Activated CD8-positive, alpha-beta memory T cell treated with anti-CD3 and anti-CD28 coated beads for 48 hours (primary cell): ENCODE results near the gene STXBP6.

Source experiments
- DNase-seq, 3 experiments: peaks; one replicate each; pipeline ENCODE4 v3.0.0-alpha.2; 2020; ENCODE audit warnings: low read depth in 2 of 3, low spot score in 2 of 3

Gene STXBP6

DNA sequence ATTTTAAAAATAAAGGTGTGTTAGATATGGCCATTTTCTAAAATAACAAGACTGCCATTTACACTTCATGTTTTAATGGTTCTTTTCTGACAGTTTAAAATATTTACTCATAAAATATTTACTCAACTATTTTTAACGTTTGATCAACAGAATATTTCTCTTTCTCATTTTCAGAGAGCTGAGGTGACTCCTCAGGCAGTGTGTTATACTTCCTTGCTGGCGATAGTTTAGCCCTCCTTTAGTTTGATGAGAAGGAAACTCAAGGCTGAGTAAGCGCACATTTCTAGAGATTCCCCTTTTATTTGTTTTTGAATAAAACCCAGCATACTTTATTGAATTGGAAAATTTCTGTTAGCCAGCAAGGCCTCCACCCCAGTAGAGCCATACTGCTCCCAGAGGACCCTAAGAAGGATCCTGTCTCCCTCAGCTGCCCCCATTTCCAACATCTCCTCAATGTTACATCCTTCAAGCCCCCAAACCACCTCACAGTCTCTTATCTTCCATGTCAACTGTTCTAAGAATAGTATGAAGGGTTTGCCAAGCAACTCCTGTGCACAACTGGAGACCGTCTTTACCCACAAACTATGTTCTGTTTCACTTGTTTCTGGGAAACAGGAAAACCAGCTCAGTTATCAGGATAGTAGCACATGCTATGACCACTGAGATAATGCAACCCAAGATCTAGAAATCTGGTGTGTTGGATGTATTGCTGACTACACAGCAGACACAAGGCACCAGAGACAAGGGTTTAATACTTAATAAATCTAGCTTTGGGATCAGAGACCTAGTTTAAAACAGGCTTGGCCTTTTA lies 129.5 kb downstream of the STXBP6 start:
- DNase-seq: no peak

DNA sequence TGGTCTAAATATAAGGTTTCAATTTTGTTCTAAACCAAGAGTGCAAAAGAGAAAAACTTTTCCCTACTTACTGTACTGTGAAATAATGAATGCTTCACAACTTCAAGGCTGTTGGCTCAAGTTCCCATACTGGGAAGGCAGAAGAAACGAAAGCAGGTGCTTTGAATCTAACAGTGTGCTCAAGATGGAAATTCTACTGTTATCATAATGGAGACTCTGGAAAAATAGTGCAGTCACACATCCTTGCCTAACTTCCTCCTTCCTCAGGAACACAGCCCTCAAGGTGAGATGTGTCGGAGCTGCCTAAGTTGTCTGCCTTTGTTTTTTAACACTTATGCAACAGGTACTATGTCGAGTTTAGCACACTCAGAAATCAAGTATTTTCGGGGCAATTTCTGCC lies 131.1 kb downstream of the STXBP6 start:
- DNase-seq: no peak

DNA sequence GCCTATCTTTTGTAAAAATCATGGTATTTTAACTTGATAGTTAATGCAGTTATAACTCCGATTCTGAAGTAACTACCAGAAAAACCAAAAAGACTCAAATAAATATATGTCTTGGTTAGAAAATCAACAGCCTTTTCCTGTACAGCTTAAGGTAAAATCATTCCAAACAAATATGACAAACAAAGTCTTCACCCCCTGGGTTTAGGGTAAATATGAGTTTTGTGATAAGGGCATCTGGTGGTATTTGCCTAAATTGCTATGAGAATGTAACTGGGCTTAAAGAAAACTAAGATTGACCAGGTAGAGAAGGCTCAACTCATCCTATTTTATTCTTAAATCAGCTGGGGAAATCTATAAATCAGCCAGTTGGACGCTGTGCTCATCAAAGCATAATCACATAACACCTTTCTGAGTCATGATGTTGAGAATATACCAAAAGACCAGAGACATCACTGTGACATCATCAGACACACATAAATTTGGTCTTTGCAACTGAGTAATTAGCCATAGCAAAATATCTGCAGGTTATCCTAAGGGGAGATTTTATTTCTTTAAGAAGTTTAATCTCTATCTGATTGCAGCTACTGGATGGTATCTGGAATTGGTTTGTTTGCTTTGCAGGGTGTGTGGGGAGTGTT lies 133.9 kb downstream of the STXBP6 start:
- no peak for DNase-seq

DNA sequence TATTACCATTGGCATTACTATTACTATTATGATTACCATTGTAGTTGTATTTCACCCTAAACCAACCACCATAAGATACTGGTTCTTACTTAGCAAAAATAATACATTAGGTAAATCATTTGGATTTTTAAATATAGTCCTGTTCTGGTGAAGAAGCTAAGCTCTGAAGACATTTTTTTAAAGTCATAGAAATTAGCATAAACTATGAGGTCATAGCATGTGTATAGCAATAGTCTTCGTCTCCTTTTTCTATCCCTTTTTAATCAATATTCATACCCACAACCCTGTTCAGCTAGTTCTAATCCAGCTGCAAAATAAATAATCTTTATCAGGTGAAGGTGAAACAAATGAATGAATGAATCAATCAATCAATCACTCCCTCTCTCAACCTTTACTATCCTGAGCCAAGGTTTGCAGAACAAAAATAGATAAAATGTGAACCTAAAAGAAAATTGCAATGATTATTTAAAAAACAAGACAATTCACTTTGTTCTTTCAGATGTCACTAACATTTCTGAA lies 134.5 kb downstream of the STXBP6 start:
- DNase-seq: no peak

DNA sequence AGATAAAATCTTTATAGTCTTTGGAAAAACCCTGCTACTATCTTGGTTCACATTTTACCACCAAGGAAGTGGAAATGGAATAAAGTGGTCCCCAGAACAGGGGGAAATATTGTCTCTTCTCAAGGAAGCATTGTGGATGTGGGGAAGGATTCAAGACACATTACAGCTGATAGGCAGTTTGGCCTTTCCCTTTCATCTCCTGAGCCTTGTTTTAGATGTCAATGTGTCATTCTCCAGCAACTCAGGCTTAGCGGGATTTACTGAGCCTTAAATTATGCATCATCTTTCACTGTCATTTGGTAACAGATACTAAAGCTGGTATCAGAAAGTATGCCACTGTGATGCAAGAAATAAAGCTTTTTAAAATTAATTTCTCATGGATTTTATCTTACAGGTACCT lies 136.2 kb downstream of the STXBP6 start:
- DNase-seq: no peak

DNA sequence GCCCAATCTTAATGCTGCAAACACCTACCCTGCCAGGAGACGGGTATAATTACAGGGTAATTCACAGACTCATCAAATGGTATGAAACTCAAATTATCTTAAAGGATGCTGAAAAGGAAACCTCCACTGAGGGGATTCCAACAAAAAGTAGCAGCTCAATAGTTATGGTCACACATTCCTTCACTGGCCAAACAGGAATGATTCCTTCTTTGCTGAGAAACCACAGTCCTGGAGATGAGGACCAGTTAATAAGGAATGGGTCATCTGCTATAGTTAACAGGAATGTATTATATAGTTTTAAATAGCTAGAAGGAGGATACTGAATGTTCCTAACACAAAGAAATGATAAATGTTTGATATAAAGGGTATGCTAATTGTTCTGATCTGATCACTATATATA lies 136.9 kb downstream of the STXBP6 start:
- DNase-seq: no peak

DNA sequence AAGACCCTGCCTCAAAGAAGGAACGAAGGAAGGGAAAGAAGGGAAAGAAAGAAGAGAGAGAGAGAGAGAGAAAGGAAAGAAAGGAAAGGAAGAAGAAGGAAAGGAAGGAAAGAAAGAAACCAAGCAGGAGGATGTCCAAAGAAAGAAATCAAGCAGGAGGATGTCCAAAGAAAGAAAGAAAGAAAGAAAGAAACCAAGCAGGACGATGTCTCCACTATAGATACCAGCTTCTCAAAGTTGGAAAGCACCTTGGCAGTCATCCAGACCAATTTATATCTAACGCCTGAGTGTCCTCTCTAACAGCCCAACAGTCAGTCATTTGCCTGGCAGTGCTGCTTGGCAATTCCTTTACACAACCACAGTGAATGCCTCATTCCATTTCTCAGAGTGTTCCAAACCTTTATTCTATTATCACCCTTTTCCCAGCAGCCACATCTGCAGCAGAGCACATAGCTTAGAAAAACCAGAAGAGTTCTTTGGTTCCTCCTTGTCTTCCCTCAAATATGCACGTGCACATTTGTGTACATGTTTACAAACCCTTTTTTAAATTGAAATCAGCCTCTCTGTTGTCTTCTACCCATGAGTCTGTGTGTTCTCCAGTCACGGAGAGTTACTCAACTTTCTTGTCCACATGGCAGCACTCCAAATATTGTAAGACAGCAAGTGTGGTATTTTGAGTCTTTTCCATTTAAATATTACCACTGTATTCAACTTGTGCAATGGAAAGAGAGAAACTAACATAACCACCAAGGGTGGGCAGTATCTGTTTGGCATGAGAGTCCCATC lies 138.4 kb downstream of the STXBP6 start:
- DNase-seq: no peak

DNA sequence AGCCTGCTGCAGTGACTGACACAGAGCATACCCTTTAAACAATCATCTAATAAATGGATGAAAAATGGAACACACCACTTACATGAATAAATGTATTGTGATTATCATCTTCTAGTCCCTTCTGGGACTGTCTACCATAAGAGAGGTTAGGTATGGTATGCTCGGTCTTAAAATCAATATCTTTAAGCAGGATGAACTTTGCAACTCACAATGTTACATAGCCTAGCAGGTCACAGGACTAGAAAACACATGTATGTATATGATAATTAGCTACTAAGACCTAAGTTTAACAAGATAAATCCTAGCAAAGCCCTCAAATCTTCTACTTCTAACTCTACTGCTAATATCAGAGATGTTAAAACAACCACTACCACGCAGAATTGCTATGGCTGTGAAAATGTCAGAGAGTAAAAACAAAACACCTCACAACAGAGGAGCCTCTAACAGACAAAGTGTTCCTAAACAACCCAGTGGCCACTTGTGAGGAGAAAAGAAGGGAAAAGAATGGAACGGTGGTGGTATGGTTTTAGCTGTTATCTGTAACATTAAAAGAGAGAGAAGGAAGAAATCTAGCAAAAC lies 139.4 kb downstream of the STXBP6 start:
- no peak for DNase-seq

DNA sequence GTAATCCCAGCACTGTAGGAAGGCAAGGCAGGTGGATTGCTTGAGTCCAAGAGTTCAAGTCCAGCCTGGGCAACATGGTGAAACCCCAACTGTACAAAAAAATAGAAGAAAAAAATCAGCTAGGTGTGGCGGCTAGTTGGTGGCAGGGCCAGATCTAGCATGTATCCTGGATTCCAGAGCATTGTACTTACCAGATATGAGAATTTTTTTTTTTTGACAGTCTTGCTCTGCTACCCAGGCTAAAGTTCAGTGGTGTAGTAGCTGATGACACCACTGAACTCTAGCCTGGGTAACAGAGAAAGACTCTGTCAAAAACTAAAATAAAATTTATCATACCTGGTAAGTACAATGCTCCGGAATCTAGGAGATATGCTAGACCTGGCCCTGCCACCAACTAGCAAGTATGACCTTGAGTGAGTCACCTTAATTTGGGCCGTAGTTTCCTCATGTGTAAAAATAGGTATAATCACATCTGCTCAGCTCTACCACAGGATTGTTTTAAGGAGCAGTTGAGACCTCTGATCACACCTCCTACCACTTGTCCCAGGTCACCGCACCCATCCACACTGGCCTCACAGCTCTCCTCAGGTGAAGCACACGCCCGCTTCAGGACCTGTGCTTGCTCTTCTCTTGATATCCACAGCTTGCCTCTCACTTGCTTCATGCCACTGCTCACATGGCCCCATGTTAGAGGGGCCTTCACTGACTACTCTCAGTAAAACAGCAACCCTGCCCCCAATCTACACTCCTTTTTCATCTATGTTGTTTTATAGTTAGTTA lies 140.2 kb downstream of the STXBP6 start:
- no peak for DNase-seq

DNA sequence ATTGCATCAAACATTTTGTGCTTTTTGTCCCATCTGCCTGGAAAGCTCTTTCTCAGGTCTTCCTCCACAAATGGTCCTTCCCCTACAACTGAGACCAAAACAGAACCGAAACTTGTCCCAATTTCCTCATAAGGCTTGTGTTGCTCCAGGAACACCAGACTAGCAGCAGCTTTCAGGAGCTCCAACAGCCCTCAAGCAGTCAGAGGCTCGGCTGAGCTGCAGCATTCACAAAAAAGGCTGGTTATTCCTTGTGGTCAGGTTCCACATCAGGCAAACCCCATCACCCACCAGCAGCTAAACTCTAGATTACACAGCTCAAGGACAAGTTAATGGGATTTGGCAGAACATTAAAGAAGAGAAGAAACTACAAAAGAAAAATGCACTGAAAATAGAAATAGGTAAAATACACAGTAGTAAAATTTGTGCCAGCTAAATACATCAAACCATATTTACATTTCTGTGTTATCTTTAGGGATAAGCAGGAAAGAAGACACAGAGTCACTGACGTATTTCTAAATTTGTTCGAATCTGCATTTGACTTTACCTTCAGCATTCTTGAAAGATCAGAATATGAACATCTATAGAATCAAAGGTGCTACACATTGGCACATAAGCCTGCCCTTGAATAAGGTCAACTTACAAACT lies 141.2 kb downstream of the STXBP6 start:
- no peak for DNase-seq

DNA sequence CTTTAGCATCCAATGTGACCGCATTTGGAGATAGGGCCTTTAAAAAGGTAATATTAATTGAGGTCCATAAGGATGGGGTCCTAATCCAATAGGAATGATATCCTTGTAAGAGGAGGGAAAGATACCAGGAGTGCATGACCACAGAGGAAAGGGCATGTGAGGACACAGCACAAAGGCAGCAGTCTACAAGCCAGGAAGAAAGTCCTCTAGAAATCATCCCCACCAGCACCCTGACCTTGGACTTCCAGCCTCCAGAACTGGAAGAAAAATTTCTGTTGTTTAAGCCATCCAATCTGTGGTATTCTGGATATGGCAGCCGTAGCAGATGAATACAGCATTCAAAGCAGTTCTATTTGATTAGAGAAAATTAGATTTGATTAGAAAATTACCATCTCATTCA lies 145.4 kb downstream of the STXBP6 start:
- no peak for DNase-seq

DNA sequence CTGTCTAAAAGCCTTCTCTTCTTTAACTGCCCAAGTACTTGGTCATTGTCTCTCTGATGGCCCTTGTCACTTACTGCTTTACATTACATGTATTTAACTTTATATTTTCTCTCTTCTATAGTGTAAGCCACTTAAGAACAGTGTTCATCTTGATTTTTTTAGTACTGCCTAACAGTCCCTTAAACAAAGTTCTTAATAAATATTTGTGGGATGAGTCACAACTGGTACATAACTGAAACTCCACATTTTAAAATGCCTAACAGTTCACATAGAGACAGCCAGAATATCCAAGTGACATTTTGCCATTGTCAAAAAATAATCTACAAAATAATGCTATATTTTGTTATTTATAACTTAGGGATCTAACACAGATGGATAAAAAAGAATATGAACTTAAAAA lies 146.6 kb downstream of the STXBP6 start:
- DNase-seq: no peak

DNA sequence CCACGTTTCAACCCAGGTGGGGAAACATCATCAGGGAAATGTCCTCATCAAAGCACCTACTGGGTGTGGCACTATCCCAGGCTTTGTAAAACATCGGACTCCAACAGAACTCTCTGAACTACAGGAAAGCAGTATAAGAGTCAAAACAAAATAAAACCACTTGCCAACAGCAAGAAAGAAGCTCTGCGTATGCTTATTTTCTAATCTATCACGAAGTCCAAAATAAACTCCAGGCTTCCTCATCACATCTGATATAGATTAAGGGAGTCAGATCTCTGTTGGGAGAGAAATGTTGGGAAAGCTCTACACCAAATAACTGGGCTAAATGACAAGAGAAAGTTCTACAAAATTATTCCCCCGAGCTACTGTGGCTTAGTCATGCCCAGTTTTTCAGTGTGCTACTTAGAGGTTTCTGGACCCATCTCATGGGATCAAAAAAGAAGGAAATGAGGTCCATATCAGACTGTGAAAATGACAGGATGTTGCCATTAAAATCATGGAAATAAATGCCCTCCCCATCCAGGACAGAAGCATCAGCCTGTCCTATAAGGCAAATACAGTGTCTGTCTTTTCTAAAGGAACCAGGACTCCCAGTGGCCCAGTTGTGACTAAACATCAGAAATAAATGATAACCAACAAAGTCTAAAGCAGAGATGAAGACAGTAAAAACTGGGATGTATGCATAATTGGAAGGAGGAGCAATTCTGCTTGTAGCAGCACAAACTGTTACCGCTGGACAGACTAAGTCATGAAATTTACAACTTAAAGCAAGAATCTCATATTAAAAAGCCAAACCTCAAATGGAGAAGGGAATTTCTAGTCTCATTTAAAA lies 149.5 kb downstream of the STXBP6 start:
- DNase-seq: no peak

DNA sequence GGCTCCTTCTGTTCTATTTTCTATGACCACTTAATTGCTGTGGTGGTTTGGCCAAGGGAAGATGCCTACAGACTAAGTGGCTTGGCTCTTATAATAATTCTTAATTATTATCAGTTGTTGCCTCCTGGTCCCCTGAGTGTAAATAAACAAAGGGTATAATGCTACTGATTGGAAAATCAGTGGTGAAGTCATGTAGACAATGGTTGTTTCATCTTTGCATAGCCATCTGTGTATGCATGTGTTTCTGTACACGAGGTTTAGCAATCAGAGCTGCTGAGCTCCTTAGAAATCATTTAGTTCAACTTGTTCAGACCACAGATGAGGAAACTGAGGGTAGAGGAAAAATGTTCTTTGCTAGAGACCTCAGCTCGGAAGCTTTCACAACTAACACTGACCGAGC lies 152.2 kb downstream of the STXBP6 start:
- DNase-seq: no peak

DNA sequence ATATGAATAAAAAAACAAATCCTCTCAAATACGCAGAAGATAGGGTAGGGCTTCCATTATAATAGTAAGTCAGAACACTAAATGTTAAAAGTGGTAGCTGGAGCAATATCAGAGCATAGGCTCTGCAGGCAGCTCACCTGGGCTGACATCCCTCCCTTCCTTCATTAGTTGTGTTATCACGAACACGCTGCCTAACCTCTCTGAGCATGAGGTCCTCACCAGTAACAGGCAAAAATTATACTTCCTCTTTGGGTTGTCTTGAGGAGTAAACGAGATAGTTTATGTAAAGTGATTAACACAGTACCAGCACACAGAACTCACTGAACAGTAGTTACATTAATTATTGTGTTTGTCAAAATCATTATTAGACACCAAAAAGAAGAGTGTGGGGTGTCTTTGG lies 154.3 kb downstream of the STXBP6 start:
- DNase-seq: no peak

DNA sequence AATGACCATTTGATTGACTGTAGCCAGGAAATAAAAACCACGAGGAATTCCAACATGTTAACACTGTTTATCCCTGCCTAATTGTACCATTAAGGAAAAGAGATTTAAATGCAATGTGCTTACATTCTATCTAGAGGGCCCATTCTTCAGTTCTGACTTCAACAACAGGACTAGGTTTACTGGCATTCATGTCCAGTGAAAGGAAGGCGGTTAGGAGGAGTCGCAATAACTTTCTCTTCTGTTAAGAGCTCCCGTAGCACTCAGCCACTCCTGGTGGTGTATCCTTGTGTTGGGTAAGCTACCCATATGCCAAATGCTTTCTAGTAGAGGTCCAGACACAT lies 154.7 kb downstream of the STXBP6 start:
- DNase-seq: no peak

DNA sequence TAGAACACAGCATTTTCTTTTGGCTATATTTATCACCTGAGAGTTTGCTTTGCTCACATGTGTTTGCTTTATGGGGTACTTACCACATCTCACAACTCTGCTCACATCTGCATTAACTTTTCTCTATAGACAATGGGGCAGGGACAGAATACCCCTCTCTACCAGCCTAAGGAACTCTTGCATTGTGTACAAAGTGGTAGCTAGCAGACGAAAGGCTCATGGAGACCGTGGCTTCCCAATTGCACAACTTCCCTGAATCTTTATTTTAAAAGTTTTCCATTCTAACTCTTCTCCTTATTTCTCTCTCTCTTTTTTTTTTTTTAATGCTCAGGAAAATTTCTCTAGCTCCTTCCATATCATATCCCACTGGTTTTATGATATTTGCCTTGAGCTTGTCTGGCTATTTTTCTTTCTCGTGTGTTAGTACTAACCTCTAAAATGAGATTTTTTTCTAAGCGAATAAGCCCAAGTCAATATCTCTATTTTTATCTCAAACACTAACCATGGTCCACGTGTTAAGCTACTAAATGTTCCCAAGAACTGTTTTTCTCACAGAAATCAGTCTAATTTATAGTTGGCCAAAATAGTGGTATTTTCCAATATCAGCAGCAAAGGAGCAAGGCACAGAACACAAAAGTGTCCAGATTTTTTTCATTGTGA lies 155.2 kb downstream of the STXBP6 start:
- no peak for DNase-seq

DNA sequence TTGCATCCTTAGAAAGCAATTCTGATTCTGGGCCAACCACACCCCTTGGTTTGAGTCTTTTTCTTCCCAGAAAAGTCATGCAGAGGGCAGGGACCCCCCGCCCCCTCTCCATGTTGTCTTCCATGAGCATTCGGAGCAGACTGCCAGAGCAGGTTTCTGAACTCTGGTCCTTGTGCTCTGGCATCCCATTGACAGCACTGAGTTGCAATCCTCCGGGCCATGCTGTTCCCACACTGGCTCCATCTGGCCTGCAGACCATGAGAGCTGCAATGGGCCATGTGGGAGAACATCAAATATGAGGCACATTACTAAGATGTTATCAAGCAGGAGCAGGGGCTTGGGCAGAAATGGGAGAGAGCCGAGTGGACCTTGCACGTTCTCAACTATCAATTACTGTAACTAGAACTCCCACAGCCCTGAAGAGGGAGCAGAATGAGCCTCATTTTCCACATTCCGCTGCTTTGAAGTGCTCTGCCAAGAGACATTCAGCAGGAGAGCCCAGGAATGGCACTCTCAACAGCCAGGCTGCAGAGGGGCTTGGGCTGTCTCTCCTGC lies 157.4 kb downstream of the STXBP6 start:
- DNase-seq: no peak
